Measurements from ENCODE around the gene ZNF280B. TPM values are rescaled to one million over a fixed set of nuclear protein-coding genes. Genes with fewer than 3 reads are reported as not detected.

Gene ZNF280B
- polyA plus RNA-seq, 1 donor from 2014 or later, result 0.98 TPM

DNA sequence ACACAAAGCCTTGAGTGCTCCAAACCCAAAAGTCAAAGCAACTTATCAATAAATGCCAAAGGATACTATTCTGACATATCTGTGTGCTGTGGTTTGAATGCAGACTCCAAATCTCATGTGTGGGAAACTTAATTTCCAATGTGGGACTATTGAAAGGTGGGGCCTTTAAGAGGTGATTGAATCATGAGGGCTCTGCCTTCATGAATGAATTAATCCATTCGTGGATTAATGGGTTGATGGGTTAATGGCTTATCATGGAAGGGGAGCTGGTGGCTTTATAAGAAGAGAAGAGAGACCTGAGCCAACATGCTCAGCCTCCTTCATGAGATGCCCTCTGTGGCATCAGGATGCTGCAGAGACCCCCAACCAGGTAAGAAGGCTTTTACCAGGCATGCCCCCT lies 28.4 kb upstream of the ZNF280B start:
- Histone ChIP-seq H3K27me3 (ENCODE audit: insufficient read depth, low read depth, low read length) (no peaks in the 10 kb centered on the region), H3K9ac (ENCODE audit: low read length) (no peak overlapping the region)

DNA sequence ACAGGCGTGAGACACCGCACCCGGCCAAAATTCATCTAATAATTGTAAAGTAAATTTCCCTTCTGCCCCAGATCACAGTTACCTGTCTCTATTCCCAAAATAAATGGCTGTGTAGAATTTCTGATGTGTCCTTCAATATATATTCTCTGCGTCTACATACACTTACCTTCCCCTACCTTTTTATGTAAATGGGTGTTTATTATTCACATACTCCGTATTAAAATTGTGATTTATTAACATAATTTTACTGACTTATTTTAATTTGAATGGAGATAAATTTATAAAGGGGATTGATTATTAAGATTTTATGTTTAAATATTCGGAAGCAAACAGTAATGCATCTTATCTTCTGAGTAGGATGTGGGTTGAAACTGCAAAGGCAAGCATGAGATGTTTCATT lies 28.0 kb upstream of the ZNF280B start:
- no peaks in the 10 kb centered on the region for H3K27me3 ChIP-seq (ENCODE audit: insufficient read depth, low read depth, low read length)
- TF ChIP-seq TAF1 (IDR thresholded peaks at IDR 0.05; ENCODE audit: low read depth), result no peak
- TF ChIP-seq POLR2AphosphoS5 (IDR thresholded peaks at IDR 0.05), result no peak
- no peak for TF ChIP-seq EZH2 (IDR thresholded peaks at IDR 0.05; ENCODE audit: borderline replicate concordance, insufficient read depth, low read length, poor library complexity, severe bottlenecking)
- TF ChIP-seq MXI1 (conservative IDR thresholded peaks at IDR 0.05; ENCODE audit: poor library complexity, severe bottlenecking), result no peak
- no peak for TF ChIP-seq CTCF (IDR thresholded peaks at IDR 0.05; ENCODE audit: poor library complexity, severe bottlenecking)
- TF ChIP-seq EP300 (conservative IDR thresholded peaks at IDR 0.05; ENCODE audit: poor library complexity, severe bottlenecking), result no peak
- TF ChIP-seq, protein P1, sequence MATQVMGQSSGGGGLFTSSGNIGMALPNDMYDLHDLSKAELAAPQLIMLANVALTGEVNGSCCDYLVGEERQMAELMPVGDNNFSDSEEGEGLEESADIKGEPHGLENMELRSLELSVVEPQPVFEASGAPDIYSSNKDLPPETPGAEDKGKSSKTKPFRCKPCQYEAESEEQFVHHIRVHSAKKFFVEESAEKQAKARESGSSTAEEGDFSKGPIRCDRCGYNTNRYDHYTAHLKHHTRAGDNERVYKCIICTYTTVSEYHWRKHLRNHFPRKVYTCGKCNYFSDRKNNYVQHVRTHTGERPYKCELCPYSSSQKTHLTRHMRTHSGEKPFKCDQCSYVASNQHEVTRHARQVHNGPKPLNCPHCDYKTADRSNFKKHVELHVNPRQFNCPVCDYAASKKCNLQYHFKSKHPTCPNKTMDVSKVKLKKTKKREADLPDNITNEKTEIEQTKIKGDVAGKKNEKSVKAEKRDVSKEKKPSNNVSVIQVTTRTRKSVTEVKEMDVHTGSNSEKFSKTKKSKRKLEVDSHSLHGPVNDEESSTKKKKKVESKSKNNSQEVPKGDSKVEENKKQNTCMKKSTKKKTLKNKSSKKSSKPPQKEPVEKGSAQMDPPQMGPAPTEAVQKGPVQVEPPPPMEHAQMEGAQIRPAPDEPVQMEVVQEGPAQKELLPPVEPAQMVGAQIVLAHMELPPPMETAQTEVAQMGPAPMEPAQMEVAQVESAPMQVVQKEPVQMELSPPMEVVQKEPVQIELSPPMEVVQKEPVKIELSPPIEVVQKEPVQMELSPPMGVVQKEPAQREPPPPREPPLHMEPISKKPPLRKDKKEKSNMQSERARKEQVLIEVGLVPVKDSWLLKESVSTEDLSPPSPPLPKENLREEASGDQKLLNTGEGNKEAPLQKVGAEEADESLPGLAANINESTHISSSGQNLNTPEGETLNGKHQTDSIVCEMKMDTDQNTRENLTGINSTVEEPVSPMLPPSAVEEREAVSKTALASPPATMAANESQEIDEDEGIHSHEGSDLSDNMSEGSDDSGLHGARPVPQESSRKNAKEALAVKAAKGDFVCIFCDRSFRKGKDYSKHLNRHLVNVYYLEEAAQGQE (IDR thresholded peaks at IDR 0.05; ENCODE audit: borderline replicate concordance), result no peak
- no peak for TF ChIP-seq RAD21 (conservative IDR thresholded peaks at IDR 0.05)

More for the DNA sequence above, 28.4 kb upstream of the ZNF280B start:
- Histone ChIP-seq H3K27ac (ENCODE audit: low read length) (no peak overlapping the region), H3K36me3 (ENCODE audit: insufficient read depth, low read length) (no peaks in the 10 kb centered on the region), H3K4me2 (ENCODE audit: low read length) (no peak overlapping the region), H4K20me1 (ENCODE audit: insufficient read depth) (no peaks in the 10 kb centered on the region), H2AFZ (ENCODE audit: low read depth, low read length) (no peak overlapping the region), H3K79me2 (replicated peaks; ENCODE audit: insufficient read depth, low read length) (no peaks in the 10 kb centered on the region), H3K9me2 (ENCODE audit: insufficient read depth, low read length) (no peaks in the 10 kb centered on the region), H3K9me3 (ENCODE audit: low read length) (no peaks in the 10 kb centered on the region), H3K4me3 (ENCODE audit: low read length) (no peak overlapping the region), H3F3A (ENCODE audit: insufficient read depth, low read length, poor library complexity, severe bottlenecking) (no peaks in the 10 kb centered on the region)
- no peak for TF ChIP-seq EZH2 (IDR thresholded peaks at IDR 0.05; ENCODE audit: borderline replicate concordance, insufficient read depth, low read length, poor library complexity, severe bottlenecking)
- no peak for TF ChIP-seq CTCF (IDR thresholded peaks at IDR 0.05; ENCODE audit: poor library complexity, severe bottlenecking)
- TF ChIP-seq EP300 (conservative IDR thresholded peaks at IDR 0.05; ENCODE audit: poor library complexity, severe bottlenecking), result no peak
- no peak for TF ChIP-seq POLR2AphosphoS5 (IDR thresholded peaks at IDR 0.05)
- no peak for TF ChIP-seq TAF1 (IDR thresholded peaks at IDR 0.05; ENCODE audit: low read depth)
- TF ChIP-seq, protein P1 (IDR thresholded peaks at IDR 0.05; ENCODE audit: borderline replicate concordance), result no peak
- no peak for TF ChIP-seq SMC3 (conservative IDR thresholded peaks at IDR 0.05; ENCODE audit: poor library complexity)
- TF ChIP-seq MXI1 (conservative IDR thresholded peaks at IDR 0.05; ENCODE audit: poor library complexity, severe bottlenecking), result no peak
- no peak for TF ChIP-seq RAD21 (conservative IDR thresholded peaks at IDR 0.05)

More for the DNA sequence above, 28.0 kb upstream of the ZNF280B start:
- H3K9me2 ChIP-seq (ENCODE audit: insufficient read depth, low read length), result no peaks in the 10 kb centered on the region
- H3K36me3 ChIP-seq (ENCODE audit: insufficient read depth, low read length), result no peaks in the 10 kb centered on the region
- H3K9me3 ChIP-seq (ENCODE audit: low read length), result no peaks in the 10 kb centered on the region
- no peak overlapping the region for H3K4me3 ChIP-seq (ENCODE audit: low read length)
- H3F3A ChIP-seq (ENCODE audit: insufficient read depth, low read length, poor library complexity, severe bottlenecking), result no peaks in the 10 kb centered on the region
- no peaks in the 10 kb centered on the region for H4K20me1 ChIP-seq (ENCODE audit: insufficient read depth)
- H3K27ac ChIP-seq (ENCODE audit: low read length), result no peak overlapping the region
- no peaks in the 10 kb centered on the region for H3K79me2 ChIP-seq (replicated peaks; ENCODE audit: insufficient read depth, low read length)
- no peak overlapping the region for H3K4me2 ChIP-seq (ENCODE audit: low read length)
- no peak overlapping the region for H3K9ac ChIP-seq (ENCODE audit: low read length)
- no peak overlapping the region for H2AFZ ChIP-seq (ENCODE audit: low read depth, low read length)

Data from neural cell (in vitro differentiated cells).